GM12875 (cell line): ENCODE measurements around the gene NELL2.

Experiments
- H3K4me3 ChIP-seq: one replicate; pipeline ENCODE4 v1.5.1; 2011; ENCODE audit warnings: low read depth, low read length, control low read depth
- TF ChIP-seq, protein P1 (sequence below): IDR thresholded peaks from 2 replicates; pipeline ENCODE4 v1.5.1; 2011; ENCODE audit warnings: low read depth, mild to moderate bottlenecking, control low read depth, inconsistent platforms, low read length, moderate library complexity, borderline replicate concordance; ENCODE audit not compliant: insufficient read depth

Gene NELL2

DNA sequence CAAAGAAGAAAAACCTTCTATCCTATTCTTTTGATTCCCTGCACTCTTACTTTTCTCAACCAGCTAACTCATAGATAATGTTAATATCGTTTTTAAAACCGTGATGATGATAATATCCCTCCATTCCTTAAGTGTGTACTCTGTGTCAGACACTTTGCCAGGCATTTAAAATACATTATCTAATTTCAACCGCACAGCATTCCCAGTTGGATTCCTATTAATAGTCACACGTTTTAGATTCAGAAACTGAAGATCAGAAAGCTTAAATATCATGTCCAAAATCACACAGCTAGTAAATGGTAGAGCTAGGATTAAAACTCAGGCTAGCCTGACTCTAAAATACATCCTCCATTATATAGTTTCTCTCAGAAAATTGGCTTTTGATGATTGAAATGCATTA is 366.0 kb downstream of the NELL2 start:
- H3K4me3 ChIP-seq: no peak overlapping the region
- TF ChIP-seq, protein P1, sequence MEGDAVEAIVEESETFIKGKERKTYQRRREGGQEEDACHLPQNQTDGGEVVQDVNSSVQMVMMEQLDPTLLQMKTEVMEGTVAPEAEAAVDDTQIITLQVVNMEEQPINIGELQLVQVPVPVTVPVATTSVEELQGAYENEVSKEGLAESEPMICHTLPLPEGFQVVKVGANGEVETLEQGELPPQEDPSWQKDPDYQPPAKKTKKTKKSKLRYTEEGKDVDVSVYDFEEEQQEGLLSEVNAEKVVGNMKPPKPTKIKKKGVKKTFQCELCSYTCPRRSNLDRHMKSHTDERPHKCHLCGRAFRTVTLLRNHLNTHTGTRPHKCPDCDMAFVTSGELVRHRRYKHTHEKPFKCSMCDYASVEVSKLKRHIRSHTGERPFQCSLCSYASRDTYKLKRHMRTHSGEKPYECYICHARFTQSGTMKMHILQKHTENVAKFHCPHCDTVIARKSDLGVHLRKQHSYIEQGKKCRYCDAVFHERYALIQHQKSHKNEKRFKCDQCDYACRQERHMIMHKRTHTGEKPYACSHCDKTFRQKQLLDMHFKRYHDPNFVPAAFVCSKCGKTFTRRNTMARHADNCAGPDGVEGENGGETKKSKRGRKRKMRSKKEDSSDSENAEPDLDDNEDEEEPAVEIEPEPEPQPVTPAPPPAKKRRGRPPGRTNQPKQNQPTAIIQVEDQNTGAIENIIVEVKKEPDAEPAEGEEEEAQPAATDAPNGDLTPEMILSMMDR: no peak

DNA sequence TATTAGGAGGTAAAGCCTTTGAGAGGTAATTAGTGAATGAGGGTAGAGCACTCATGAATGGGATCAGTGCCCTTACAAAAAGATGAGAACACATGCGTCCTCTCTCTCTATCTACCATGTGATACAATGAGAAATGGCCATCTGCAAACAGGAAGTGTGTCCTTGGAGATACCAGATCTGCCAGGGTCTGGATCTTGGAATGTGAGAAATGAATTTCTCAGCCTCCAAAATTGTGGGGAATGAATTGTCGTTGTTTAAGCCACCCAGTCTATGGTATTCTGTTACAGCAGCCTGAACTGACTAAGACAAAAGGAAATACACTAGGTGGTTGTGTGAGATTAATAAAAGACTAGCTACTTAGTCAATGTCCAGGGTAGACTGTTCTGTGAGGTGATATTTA is 366.6 kb downstream of the NELL2 start:
- TF ChIP-seq, protein P1: no peak
- H3K4me3 ChIP-seq: no peak overlapping the region

DNA sequence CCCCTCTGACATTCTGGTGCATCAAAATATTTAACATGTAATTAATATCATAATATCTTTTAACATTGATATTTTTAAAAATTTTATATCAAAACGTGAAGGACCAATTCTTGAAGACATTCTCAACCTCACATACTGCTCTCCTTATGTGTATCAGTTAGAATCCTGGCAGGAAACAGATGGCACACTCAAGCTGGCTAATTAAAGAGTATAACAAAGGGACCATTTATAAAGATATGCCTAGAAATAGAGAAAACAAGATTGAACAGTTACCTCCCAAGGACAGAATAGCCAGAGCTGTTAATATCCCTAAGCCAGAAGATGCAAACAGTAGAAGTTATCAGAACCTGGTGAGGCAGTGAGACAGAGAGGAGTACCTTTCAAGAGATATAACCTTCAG is 368.7 kb downstream of the NELL2 start:
- H3K4me3 ChIP-seq: no peak overlapping the region
- TF ChIP-seq, protein P1: no peak

DNA sequence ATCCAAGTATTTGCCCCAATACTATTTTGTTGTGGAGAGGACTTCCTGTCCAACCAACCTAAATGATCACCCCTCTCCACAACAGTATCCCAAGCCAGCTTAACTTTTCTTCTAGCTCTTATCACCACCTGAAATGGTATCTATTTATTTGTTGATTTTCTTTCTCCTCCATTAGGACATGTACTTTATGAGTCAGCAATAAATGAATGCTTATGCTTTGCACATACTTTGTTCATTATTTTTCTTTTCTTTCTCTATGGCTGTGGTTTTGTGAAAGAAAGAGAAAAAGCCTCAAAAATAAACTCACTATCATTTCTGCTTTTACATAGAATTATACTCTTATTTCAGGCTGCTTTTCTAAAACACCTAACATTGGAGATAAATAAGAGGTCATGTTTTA is 371.3 kb downstream of the NELL2 start:
- TF ChIP-seq, protein P1: no peak
- H3K4me3 ChIP-seq: no peak overlapping the region

DNA sequence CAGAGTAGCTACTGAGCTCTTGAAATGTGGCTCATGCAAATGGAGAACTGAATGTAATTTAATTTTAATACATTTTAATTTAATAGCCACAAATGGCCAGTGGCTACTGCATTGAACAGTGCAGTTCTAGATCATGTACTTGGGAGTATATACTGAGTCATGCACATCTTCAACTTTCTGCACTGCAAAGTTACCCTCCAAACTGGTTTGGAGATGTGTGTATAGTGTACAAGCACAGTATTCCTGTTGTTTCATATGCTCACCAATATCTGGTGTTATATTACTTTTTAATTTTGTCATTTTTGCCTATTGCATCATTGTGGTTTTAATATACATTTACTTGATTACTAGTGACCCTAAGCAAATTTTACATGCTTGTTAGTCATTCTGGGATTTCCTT is 372.8 kb downstream of the NELL2 start:
- TF ChIP-seq, protein P1: no peak
- H3K4me3 ChIP-seq: no peak overlapping the region

DNA sequence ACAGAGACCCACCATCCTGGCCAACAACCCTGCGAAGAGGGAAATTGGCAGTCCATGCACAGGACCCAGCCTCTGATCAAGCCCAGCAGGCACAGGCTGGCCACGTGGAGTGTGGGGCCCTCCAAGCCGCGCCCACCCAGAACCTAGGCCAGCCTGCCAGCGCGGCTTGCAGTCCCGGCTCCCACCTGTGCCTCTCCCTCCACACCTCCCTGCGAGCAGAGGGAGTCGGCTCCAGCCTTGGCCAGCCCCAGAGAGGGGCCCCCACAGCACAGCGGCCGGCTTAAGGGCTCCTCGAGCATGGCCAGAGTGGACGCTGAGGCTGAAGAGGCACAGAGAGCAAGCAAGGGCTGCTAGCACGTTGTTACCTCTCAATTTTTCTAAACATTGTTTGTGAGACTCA is 373.4 kb downstream of the NELL2 start:
- no peak overlapping the region for H3K4me3 ChIP-seq
- TF ChIP-seq, protein P1: no peak

DNA sequence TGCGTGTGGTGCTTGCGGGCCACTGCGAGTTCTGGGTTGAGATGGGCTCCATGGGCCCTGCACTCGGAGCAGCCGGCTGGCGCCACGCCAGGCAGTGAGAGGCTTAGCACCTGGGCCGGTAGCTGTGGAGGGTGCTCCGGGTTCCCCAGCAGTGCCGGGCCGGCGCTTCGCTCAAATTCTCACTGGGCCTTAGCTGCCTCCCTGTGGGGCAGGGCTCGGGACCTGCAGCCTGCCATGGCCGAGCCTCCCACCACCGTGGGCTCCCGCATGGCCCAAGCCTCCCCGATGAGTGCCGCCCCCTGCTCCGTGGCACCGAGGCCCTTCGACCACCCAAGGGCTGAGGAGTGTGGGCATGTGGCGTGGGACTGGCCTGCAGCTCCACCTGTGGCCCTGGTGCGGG is 375.7 kb downstream of the NELL2 start:
- TF ChIP-seq, protein P1: no peak
- no peak overlapping the region for H3K4me3 ChIP-seq
